Measurements from ENCODE around the gene RPS21.

Gene RPS21

GRCh38 chr20:62428002-62428372 lies 41.1 kb downstream of the RPS21 start:
- DNase-seq = no peak

GRCh38 chr20:62428396-62429295 lies 41.7 kb downstream of the RPS21 start:
- DNase-seq = no peak

- no peak for DNase-seq
Observed at GRCh38 chr20:62429455-62430310, 42.8 kb downstream of the RPS21 start.

GRCh38 chr20:62430311-62430853 lies 43.5 kb downstream of the RPS21 start:
- DNase-seq = no peak

DNA sequence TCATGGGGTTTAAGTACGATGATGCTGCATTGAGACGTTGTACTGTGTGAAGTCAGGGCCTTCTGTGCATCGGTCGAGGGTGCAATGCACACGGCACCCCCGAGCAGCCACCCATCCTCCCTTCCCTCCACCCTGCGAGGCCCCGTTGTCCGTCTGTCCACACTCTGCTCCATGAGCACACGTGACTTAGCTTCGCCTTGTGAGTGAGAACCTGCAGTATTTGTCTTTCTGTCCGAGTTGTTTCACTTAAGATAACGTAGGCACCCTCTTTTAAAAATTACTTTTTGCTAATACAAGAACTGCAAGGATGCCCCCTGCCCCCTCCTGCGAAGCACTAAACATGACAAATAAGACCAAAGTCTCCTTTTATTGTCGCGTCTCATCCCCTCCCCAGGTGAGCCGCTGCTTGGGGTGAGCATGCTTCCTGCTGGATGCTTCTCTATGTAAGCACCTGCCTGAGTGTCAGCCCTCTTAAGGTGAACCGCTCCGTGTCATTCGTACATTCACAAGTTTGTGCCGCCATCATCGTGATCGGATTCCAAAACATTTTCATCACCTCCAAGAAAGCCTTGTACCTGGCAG lies 44.1 kb downstream of the RPS21 start:
- no peak for DNase-seq

DNA sequence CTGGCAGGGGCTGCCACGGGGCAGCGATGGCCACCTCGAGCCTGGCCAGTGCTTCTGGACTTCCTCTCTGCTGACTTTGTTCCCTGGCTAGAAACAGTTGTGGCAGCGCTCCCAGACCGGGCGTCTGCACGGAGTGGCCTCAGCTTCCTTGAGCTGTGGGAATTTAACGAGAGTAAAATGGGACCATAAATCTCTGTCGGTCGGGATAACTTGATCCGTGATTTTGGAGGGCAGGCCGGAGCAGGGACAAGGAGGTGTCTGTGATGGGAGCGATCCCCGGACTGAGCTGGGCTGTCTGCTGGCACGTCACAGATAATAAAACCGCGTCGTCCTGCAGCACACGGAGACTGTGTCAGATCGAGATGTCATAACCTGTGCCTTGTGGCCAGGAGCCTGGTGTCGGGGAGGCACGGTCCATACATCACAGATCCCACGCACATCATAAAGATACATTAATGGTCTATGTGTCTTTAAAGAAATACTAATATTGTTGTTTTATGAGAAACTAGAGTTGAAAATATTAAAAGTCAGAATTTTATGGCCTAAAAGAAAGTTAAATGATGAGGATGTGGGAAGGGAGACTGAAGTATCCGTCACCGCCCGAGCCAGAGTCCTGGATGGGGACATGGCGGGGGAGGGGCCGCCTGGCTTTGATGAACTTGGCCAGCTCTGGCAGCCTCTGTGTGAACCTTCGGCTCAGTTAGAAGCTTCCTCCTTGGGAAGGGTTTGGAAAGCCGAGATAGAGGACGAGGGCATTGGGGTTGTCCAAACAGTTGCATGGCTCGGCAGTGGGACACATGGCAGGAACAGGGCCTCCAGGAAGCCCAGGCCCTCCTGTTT lies 47.0 kb downstream of the RPS21 start:
- no peak for DNase-seq

DNA sequence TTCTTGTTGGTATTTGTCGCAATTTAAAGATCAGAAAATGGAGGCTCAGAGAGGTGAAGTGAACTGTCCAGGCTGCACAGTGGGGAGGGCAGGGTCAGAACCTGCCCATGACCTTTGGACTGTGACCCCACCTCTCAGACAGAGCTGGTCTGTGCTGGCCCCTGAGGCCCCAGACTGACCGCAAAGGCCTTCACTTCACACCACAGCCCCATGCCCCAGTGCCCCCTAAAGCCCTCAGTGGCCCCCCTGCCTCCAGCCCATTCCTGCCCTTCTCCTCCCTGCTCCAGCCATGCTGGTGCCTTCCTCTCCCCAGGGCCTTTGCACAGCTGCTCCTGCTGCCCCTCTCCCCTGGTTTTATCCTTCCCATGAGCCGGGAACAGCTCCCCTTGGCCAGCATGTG lies 49.8 kb downstream of the RPS21 start:
- DNase-seq = no peak

DNA sequence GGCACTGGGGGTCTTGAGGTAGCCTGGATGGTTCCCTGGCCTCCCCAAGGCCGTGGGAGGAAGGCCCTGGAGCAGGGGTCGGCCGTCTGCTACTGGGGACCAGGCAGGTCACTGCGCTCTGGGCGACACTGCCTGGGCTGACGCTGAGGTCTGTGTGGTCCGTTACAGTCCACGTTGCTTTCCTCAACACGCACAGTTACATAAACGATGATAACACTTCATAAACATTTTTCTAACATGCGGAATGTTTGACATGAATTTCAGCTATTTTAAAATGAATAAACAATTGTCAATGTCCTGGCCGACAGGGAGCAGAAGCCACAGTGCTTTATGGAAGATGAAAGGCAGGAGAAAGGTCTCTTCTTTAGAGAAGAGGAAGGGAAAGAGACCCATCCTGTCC lies 50.6 kb downstream of the RPS21 start:
- no peak for DNase-seq

DNA sequence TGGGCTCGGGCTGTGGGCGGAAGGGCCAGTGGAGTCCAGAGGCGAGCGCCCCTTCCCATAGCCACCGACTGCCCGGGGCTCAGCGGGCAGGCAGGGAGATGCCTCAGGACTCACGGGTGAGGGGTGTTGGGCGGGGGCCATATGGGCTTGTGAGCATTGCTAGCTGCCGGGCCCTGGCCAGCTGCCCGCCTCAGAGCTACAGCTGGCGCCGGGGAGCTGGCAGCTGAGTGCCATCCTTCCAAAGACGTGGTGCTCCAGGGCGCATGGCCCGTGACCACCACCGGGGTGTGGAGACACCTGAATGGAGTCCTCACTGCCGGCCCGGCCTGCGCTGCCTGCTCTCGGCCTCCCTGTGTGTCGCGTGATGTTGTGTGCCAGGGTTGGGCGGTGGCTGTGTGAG lies 51.0 kb downstream of the RPS21 start:
- no peak for DNase-seq
